GM23338 (cell line): Measurements from ENCODE around the gene GABBR1. TPM values are rescaled to one million over a fixed set of nuclear protein-coding genes. Genes with fewer than 3 reads are reported as not detected.

ENCODE experiments used
- ATAC-seq: fragments of 200-7000 bp; cut with Tn5 transposase; 3 replicates; pipeline ENCODE4 v1.9.1; 2020
- DNase-seq: peaks from one replicate; pipeline ENCODE4 v3.0.0-alpha.2; 2015; ENCODE audit warnings: low spot score
- H2AFZ ChIP-seq: fragments of 200-600 bp; sonication (generic); 2 replicates; pipeline ENCODE4 v1.8.0; 2016; ENCODE audit warnings: antibody characterized with exemption, mild to moderate bottlenecking, moderate library complexity
- H3F3A ChIP-seq: fragments of 200-600 bp; sonication (generic); replicated peaks from 2 replicates; pipeline ENCODE4 v1.8.0; 2017; ENCODE audit warnings: antibody characterized with exemption, mixed run types, low read depth
- H3K27ac ChIP-seq: fragments of 200-600 bp; sonication (generic); 2 replicates; pipeline ENCODE4 v1.6.1; 2016; ENCODE audit warnings: low read depth
- H3K27me3 ChIP-seq: fragments of 200-600 bp; sonication (generic); 2 replicates; pipeline ENCODE4 v1.8.0; 2016; ENCODE audit warnings: mild to moderate bottlenecking, mixed run types, moderate library complexity; ENCODE audit not compliant: insufficient read depth
- H3K36me3 ChIP-seq: fragments of 200-600 bp; sonication (generic); 2 replicates; pipeline ENCODE4 v1.8.0; 2016; ENCODE audit warnings: mild to moderate bottlenecking; ENCODE audit not compliant: insufficient read depth
- H3K4me1 ChIP-seq: fragments of 200-600 bp; sonication (generic); 2 replicates; pipeline ENCODE4 v1.8.0; 2016; ENCODE audit warnings: mild to moderate bottlenecking, moderate library complexity; ENCODE audit not compliant: insufficient read depth
- H3K4me2 ChIP-seq: fragments of 200-600 bp; sonication (generic); 2 replicates; pipeline ENCODE4 v1.7.1; 2017; ENCODE audit warnings: mixed run types
- H3K4me3 ChIP-seq: fragments of 200-600 bp; sonication (generic); 2 replicates; pipeline ENCODE4 v1.6.1; 2016; ENCODE audit warnings: mixed run types
- H3K79me2 ChIP-seq: fragments of 200-600 bp; sonication (generic); replicated peaks from 2 replicates; pipeline ENCODE4 v1.8.0; 2017; ENCODE audit warnings: mild to moderate bottlenecking; ENCODE audit not compliant: insufficient read depth
- H3K9me2 ChIP-seq: fragments of 200-600 bp; sonication (generic); 2 replicates; pipeline ENCODE4 v1.8.0; 2017; ENCODE audit not compliant: insufficient read depth
- H4K20me1 ChIP-seq: fragments of 200-600 bp; sonication (generic); replicated peaks from 2 replicates; pipeline ENCODE4 v1.8.0; 2017; ENCODE audit warnings: mild to moderate bottlenecking; ENCODE audit not compliant: insufficient read depth
- H3K27ac Mint-ChIP-seq: 2 replicates; pipeline ENCODE4 v1.8.0; 2020; ENCODE audit warnings: inconsistent platforms, mild to moderate bottlenecking, moderate library complexity, mixed read lengths
- H3K27me3 Mint-ChIP-seq: 3 replicates; pipeline ENCODE4 v1.8.0; 2022; ENCODE audit warnings: low read depth, mild to moderate bottlenecking, moderate library complexity, mixed read lengths, inconsistent platforms; ENCODE audit not compliant: insufficient read depth, poor library complexity
- H3K36me3 Mint-ChIP-seq: 3 replicates; pipeline ENCODE4 v1.8.0; 2021; ENCODE audit warnings: low read depth, mild to moderate bottlenecking, inconsistent platforms, moderate library complexity, mixed read lengths
- H3K4me1 Mint-ChIP-seq: 3 replicates; pipeline ENCODE4 v1.8.0; 2020; ENCODE audit warnings: mild to moderate bottlenecking, inconsistent platforms, mixed read lengths
- H3K4me3 Mint-ChIP-seq: 3 replicates; pipeline ENCODE4 v1.8.0; 2021; ENCODE audit warnings: moderate library complexity, mild to moderate bottlenecking, inconsistent platforms, mixed read lengths
- H3K9me3 Mint-ChIP-seq: 3 replicates; pipeline ENCODE4 v1.8.0; 2020; ENCODE audit warnings: moderate library complexity, mild to moderate bottlenecking, inconsistent platforms, mixed read lengths
- CREB1 ChIP-seq: fragments of 250-450 bp; sonication (Bioruptor Pico); IDR thresholded peaks from 2 replicates; pipeline ENCODE4 v1.5.0; 2020; ENCODE audit warnings: low read depth, mild to moderate bottlenecking, moderate library complexity
- CTCF ChIP-seq, 2 experiments: fragments of 200-600 bp in 1 of 2; sonication (generic) in 1 of 2; conservative IDR thresholded peaks; 2 replicates each; pipeline versions ENCODE4 v1.5.1 to v1.6.1; 2016 to 2017; ENCODE audit warnings: antibody characterized with exemption in 2 of 2, low read depth in 2 of 2, mild to moderate bottlenecking in 2 of 2, moderate library complexity in 1 of 2
- ETS1 ChIP-seq: IDR thresholded peaks from 2 replicates; pipeline ENCODE4 v1.6.1; 2016; ENCODE audit warnings: antibody characterized with exemption
- JUNB ChIP-seq: IDR thresholded peaks from one replicate; pipeline ENCODE4 v1.6.1; 2016; ENCODE audit warnings: antibody characterized with exemption; ENCODE audit not compliant: unreplicated experiment
- NANOG ChIP-seq: IDR thresholded peaks from 2 replicates; pipeline ENCODE4 v1.6.1; 2016; ENCODE audit warnings: antibody characterized with exemption, borderline replicate concordance
- POLR2AphosphoS5 ChIP-seq: IDR thresholded peaks from 2 replicates; pipeline ENCODE4 v1.6.1; 2016; ENCODE audit warnings: antibody characterized with exemption, low read depth
- REST ChIP-seq: IDR thresholded peaks from one replicate; pipeline ENCODE4 v1.6.1; 2018; ENCODE audit warnings: antibody characterized with exemption; ENCODE audit not compliant: unreplicated experiment
- STAT1 ChIP-seq: IDR thresholded peaks from one replicate; pipeline ENCODE4 v1.6.1; 2016; ENCODE audit warnings: antibody characterized with exemption; ENCODE audit not compliant: unreplicated experiment
- ZNF114 ChIP-seq: fragments of 250-450 bp; sonication (Bioruptor Pico); IDR thresholded peaks from 2 replicates; pipeline ENCODE4 v1.5.0; 2020; ENCODE audit warnings: mild to moderate bottlenecking, moderate library complexity
- ZNF331 ChIP-seq: fragments of 250-450 bp; sonication (Bioruptor Pico); IDR thresholded peaks from 2 replicates; pipeline ENCODE4 v1.5.0; 2020; ENCODE audit warnings: low read depth, mild to moderate bottlenecking, moderate library complexity
- ZNF462 ChIP-seq: fragments of 250-450 bp; sonication (Bioruptor Pico); IDR thresholded peaks from 2 replicates; pipeline ENCODE4 v1.5.0; 2020; ENCODE audit warnings: mild to moderate bottlenecking, moderate library complexity
- polyA plus RNA-seq: library from polyadenylated mRNA; unstranded; fragments of >200 nt; fragmentation: Nextera tagmentation; extraction: Ambion mirVana; gene quantifications from 2 replicates; pipeline ENCODE4 v1.2.1, GENCODE V29; 2016
- total RNA-seq: library from RNA; depleted of rRNA; stranded (reverse); fragments of >200 nt; shearing (Covaris generic); gene quantifications from 2 replicates; pipeline ENCODE4 v1.2.3, GENCODE V29; 2014

Gene GABBR1
- total and polyA plus RNA-seq, 2 experiments from 2014 or later: 42.8 to 78.9 TPM

- TF ChIP-seq ZNF462 (CRISPR knock-in tag) (no peak), REST (no peak), ZNF114 (CRISPR knock-in tag) (no peak)
These were observed 65.0 kb downstream of the GABBR1 start (continued) for GRCh38 chr6:29567991-29568390.

- Mint-ChIP-seq H3K4me3 (no peak overlapping the region), H3K27ac (no peak overlapping the region), H3K36me3 (no peaks in the 10 kb centered on the region), H3K4me1 (no peaks in the 10 kb centered on the region), H3K27me3 (peaks cover 3% of the 10 kb centered on the region), H3K9me3 (no peaks in the 10 kb centered on the region)
- Histone ChIP-seq H3K27me3 (no peaks in the 10 kb centered on the region), H2AFZ (no peak overlapping the region), H3K4me1 (no peaks in the 10 kb centered on the region), H3K36me3 (no peaks in the 10 kb centered on the region), H3F3A (no peaks in the 10 kb centered on the region), H3K4me3 (no peak overlapping the region), H3K9me2 (peaks cover 12% of the 10 kb centered on the region; the same call in 1 of the 2 replicates), H4K20me1 (no peaks in the 10 kb centered on the region), H3K27ac (no peak overlapping the region), H3K79me2 (no peaks in the 10 kb centered on the region), H3K4me2 (no peak overlapping the region)
- DNase-seq (no peak), ATAC-seq (no peak)
- TF ChIP-seq CREB1 (no peak), NANOG (no peak), ZNF331 (CRISPR knock-in tag) (no peak), ETS1 (no peak), STAT1 (no peak), JUNB (no peak), POLR2AphosphoS5 (no peak), ZNF114 (CRISPR knock-in tag) (no peak), CTCF (conservative IDR thresholded peaks at IDR 0.05; ENCODE audit: low read depth in 2 of 2) (no peak)
These were observed 65.4 kb downstream of the GABBR1 start for GRCh38 chr6:29567541-29567940.
